Measurements from ENCODE around the gene HOXA4.

HOXA4 gene

DNA sequence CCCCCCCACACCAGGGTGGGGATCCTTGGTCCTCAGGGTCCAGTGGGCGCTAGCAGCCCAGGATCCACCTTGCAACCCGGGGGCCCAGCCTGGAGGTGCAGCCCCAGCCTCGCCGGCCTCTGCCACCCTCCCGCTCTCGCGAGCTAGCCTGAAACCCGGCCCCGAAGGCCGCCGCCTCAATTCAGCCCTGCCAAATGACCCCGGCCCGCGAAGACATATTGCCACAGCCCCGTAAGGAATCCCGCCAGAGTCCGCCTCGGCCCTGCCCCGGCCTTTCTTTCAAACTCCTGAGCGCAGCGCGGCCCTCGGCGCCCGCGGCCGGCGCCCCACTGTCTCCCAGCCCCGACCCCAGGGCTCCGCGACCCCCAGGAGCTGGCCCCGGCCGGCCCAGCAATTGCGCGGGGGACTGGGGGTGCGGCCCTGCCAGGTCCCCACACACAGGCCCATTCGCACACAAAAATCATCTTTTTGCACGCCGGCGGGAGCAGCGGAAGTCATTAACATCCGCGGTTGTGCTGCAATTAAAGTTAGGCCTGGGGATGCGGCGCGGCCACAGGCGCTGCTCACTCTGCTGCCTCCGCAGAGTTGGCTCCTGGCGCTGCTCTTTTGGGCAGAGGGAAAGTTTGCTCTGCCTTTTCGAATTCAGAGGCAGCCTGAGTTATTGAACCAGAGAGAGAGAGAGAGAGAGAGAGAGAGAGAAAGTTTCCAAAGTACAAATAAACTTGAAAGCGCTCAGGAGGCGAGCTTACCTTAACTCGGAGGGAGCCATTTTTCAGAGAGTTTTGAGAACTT is 9.0 kb upstream of the HOXA4 start:
- Mint-ChIP-seq H3K4me1 (ENCODE audit: low read depth) (peaks cover 15% of the 10 kb centered on the region), H3K4me3 (no peak overlapping the region), H3K27me3 (peaks cover 46% of the 10 kb centered on the region), H3K27ac (no peak overlapping the region), H3K36me3 (ENCODE audit: low read depth) (no peaks in the 10 kb centered on the region), H3K9me3 (no peaks in the 10 kb centered on the region)

DNA sequence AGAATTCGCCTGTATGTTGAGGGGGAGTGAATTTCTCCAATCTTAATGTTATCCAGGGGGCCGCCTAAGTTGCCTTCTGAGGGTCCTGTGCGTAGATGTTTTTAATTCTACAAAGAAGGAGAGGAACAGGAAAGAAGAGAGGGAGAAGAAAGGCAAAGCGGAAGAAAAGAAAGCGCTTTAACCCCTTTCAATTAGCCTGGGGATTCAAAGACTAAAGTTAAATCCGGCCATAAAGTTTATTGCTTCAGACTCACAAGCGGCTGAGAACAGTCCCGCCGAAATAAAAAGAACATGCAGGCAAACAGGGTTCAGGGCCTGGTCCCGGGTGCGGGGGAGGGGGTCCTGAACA is 8.4 kb upstream of the HOXA4 start:
- no peak overlapping the region for H3K27ac Mint-ChIP-seq
- H3K4me1 Mint-ChIP-seq (ENCODE audit: low read depth): peaks cover 21% of the 10 kb centered on the region
- no peak overlapping the region for H3K4me3 Mint-ChIP-seq
- H3K27me3 Mint-ChIP-seq: peaks cover 51% of the 10 kb centered on the region
- no peaks in the 10 kb centered on the region for H3K9me3 Mint-ChIP-seq
- H3K36me3 Mint-ChIP-seq (ENCODE audit: low read depth): no peaks in the 10 kb centered on the region

DNA sequence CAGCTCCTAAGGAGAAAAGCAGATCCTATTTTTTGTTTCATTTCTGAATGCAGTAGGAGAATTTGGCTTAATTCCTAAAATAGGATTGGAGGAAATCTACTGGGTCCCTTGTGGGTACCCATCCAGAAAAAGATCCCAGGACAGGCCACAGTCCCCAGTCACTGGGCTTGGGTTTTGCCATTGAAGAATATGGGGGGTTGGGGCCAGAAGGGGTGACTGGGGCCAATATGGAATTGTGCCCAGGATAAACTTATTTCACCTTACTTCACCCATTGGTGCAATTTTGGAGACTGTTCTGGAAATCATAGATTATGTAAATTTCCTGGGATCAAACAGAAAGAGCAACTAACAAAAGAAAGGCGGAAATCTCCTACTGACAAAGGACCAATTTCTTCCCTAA is 7.9 kb upstream of the HOXA4 start:
- H3K4me1 Mint-ChIP-seq (ENCODE audit: low read depth): peaks cover 24% of the 10 kb centered on the region
- H3K4me3 Mint-ChIP-seq: no peak overlapping the region
- H3K27ac Mint-ChIP-seq: no peak overlapping the region
- peaks cover 56% of the 10 kb centered on the region for H3K27me3 Mint-ChIP-seq
- no peaks in the 10 kb centered on the region for H3K9me3 Mint-ChIP-seq
- H3K36me3 Mint-ChIP-seq (ENCODE audit: low read depth): no peaks in the 10 kb centered on the region

DNA sequence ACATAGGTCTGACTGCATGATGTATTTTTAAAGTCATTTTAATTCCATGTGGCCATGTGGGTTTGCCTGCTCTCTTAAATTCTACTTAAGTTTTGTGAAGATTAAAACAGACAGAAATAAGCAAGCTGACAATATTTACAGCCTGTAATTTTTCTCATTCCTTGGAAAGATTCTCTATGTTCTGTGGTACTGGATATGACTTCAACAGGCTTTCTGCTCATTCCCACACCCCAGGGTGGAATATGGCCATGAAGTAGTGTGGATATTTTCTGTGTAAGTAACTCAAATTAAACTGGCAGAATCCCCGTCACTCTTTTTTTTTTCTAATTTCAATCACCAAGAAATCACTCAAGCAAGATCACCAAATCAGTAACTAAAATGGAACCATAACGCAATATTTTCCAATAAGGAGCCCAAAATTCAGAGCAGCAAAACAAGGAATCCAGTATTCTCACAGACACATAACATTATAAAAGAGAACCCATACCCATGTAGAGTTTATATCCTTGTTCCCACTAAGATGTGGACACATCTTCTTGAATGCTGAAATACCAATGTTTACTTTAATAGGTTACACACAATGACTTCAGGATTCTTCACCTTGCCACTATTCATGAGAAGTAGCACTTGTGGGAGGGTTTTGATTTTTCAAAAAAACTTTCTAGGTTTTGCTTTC is 7.2 kb upstream of the HOXA4 start:
- no peaks in the 10 kb centered on the region for H3K9me3 Mint-ChIP-seq
- peaks cover 24% of the 10 kb centered on the region for H3K4me1 Mint-ChIP-seq (ENCODE audit: low read depth)
- no peak overlapping the region for H3K27ac Mint-ChIP-seq
- no peak overlapping the region for H3K4me3 Mint-ChIP-seq
- peaks cover 62% of the 10 kb centered on the region for H3K27me3 Mint-ChIP-seq
- no peaks in the 10 kb centered on the region for H3K36me3 Mint-ChIP-seq (ENCODE audit: low read depth)

DNA sequence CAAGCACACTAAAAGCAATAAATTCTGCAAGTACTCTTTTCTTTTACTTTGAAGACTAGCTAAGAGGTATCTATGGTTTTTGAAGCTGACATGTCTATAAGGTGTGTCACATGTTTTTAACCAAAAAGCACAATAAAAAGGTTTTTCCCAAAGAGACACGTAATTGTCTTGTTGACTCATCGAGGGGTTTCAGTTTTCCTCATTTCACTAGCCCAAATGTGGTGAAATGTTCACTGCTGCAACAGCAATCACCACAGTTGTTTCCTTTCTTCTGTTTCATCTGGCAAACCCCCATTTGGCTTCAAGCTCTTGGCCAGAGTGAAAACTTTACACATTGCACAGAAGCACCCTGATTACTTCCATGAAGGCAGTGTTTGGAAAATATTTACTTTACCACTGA is 3.8 kb upstream of the HOXA4 start:
- H3K27me3 Mint-ChIP-seq: peaks cover 62% of the 10 kb centered on the region
- H3K4me3 Mint-ChIP-seq: no peak overlapping the region
- peaks cover 31% of the 10 kb centered on the region for H3K4me1 Mint-ChIP-seq (ENCODE audit: low read depth)
- H3K36me3 Mint-ChIP-seq (ENCODE audit: low read depth): no peaks in the 10 kb centered on the region
- no peaks in the 10 kb centered on the region for H3K9me3 Mint-ChIP-seq
- no peak overlapping the region for H3K27ac Mint-ChIP-seq

DNA sequence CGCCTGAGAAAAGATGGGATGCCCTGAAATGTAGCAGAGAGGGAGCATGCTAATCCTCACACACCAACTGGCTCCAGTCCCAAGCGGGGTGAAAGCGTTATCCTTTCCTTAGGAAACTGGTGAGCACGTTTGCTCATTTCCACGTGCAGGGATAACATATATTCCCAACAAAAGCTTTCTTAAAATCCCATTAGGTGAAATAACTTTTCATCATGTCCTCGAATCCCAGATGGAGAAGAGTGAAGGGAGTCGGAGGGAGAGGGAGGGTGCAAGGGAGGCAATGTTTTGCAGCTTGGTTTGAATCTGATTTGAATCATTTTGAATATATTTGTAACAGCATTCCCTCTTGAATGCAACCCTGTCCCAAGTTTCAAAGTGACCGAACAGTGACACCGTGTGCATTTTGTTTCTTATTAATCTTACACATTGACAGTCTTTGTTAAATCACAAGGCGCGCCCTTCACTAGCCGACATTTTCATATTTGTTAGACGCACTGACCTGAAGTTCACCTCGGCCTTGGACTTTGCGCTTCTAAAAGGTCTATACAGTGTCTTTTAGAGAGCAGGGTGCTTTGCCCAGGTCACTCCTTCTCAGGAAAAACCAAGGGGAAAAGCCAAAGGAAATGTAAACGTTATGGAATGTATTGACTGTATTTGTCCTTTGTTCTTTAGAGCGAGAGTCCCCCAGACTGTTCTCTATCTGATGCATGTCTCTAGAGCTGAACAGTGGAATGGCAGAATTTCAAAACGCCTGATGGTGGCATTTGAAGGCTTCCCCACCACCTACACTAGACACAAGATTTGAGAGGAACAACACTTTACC is 3.1 kb upstream of the HOXA4 start:
- Mint-ChIP-seq H3K4me1 (ENCODE audit: low read depth) (peaks cover 31% of the 10 kb centered on the region), H3K27ac (no peak overlapping the region), H3K4me3 (no peak overlapping the region), H3K9me3 (no peaks in the 10 kb centered on the region), H3K27me3 (peaks cover 64% of the 10 kb centered on the region), H3K36me3 (ENCODE audit: low read depth) (no peaks in the 10 kb centered on the region)

DNA sequence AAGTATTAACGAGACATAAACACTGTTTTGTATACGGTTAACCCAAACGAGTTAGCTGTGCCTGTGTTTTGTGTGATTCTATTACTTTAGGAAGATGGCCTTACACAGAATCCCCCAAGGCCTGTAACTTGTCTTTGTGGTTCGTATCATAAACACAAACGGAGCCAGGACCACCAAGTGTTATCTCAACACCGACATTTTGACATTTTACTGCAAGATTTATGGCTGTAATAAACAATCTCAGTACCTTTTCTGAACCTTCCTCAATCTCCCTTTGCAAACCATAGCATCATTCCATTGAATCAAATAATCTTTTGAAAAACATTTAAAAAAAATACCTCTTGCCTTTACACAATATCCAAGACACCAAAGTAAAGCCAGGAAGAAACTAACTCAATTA is 2.4 kb upstream of the HOXA4 start:
- H3K36me3 Mint-ChIP-seq (ENCODE audit: low read depth): no peaks in the 10 kb centered on the region
- H3K27ac Mint-ChIP-seq: no peak overlapping the region
- H3K27me3 Mint-ChIP-seq: peaks cover 61% of the 10 kb centered on the region
- no peaks in the 10 kb centered on the region for H3K9me3 Mint-ChIP-seq
- H3K4me3 Mint-ChIP-seq: no peak overlapping the region
- peaks cover 31% of the 10 kb centered on the region for H3K4me1 Mint-ChIP-seq (ENCODE audit: low read depth)

DNA sequence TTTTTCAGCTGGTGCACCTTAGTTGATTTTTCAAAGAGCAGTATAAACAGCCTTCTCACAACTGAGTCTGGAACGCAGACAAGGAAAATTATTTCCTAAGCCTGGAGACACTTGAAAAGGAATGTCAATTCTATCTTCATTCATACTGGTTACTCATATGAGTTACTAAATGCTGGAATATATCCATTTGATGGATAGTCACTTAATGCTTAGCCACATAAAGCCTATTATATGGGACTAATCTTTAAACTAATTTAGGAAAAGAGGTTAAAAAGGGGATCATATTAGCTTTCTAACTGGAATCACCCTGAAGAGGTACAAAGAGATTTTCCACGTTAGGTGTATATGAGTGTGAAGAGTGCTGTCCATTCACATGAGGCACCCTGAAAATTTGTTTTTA is 1.7 kb upstream of the HOXA4 start:
- no peak overlapping the region for H3K4me3 Mint-ChIP-seq
- H3K4me1 Mint-ChIP-seq (ENCODE audit: low read depth): peaks cover 31% of the 10 kb centered on the region
- no peaks in the 10 kb centered on the region for H3K9me3 Mint-ChIP-seq
- no peak overlapping the region for H3K27ac Mint-ChIP-seq
- H3K36me3 Mint-ChIP-seq (ENCODE audit: low read depth): no peaks in the 10 kb centered on the region
- H3K27me3 Mint-ChIP-seq: peaks cover 61% of the 10 kb centered on the region

DNA sequence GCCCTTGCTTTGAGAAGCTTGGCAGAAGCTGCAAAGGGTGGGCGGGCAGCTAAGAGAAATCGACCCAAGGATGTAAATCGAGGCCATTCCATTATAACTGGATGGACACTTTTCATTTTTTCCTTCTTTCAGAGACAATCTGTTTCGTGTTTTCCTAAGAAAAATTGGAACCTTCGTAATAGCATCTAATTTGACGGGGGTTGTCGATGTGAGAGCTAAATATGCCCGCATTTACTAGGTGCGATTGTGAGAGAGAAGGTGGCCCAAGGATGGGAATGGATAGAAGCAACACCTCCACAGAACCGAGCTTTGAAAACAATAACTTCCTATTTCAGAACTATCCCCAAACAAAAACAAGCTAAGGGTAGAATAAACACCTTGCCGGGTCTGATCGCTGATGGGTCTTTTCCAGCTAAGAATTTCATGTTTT is 848 bp upstream of the HOXA4 start:
- peaks cover 31% of the 10 kb centered on the region for H3K4me1 Mint-ChIP-seq (ENCODE audit: low read depth)
- H3K27me3 Mint-ChIP-seq: peaks cover 66% of the 10 kb centered on the region
- H3K4me3 Mint-ChIP-seq: peak overlapping the region; percentile 61
- H3K9me3 Mint-ChIP-seq: no peaks in the 10 kb centered on the region
- no peaks in the 10 kb centered on the region for H3K36me3 Mint-ChIP-seq (ENCODE audit: low read depth)
- no peak overlapping the region for H3K27ac Mint-ChIP-seq

DNA sequence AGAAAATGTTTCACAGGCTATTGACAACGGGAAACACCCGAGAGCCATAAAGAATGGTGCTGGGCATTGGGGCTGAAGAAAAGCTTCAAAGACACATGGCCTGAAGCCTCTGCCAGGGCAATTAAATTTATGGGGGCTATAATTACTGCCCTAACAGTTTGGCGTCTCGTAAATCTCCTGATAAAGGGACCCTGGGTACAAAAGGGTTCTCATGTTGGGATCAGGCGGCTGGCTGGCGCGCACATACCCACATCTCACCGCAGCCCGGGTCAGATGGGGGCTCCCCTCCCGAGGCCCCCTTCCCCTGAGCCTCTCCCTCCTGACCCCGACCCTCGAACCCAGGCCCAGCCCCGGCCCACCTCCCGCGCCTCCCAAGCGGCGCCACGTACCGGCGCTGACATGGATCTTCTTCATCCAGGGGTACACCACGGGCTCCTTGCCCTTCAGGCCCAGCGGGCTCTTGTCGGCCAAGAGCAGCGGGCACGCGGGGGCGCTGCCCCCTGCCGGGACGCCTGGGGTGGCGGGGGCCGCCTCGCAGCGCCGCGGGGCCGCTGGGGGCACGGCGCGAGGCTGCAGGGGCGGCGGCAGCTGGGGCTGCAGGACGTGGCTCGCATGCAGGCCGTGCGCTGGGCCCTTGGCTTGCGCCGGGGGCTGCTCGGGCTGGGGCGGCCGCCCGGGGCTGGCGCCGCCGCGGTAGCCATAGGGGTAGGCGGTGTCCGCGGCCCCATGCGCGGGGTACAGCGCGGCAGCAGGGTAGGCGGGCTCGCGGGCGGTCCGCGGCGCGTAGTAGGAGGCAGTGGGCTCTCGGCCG is 623 bp downstream of the HOXA4 start:
- H3K4me3 Mint-ChIP-seq: peak overlapping the region; percentile 18
- H3K27me3 Mint-ChIP-seq: peaks cover 63% of the 10 kb centered on the region
- no peaks in the 10 kb centered on the region for H3K9me3 Mint-ChIP-seq

DNA sequence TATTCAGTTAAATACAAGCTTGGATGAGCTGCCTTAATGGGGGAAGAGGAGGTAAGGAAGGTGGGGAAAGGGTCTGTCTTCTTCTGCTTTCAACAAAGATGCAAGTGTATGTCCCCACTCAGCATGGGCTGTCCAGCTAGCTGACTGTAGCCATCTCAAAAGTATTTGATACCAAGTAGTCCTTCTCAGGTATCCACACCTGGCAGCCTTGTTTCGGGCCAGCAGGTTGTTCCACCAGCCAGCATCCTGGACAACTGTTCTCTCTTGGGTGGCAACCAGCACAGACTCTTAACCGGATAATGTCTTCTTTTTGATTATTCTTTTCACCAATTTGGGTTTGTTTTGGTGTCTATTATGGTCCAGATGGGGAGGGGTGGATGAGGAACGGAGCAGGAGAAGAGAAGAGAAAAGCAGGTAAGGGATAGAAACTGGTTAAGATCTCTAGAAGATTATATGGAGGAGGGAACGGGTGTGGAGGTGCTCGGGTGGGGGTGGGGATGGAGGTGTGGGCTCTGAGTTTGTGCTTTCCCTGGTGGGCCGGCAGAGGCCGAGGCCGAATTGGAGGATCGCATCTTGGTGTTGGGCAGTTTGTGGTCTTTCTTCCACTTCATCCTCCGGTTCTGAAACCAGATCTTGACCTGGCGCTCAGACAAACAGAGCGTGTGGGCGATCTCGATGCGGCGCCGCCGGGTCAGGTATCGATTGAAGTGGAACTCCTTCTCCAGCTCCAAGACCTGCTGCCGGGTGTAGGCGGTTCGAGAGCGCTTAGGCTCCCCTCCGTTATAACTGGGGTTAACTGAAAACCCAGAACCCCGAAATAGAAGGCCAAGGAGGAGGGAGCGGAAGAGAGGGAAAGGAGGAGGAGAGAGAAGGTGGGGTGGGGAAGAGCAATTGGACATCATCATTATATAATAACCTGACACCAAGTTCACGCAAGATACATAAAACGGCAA is 1.5 kb downstream of the HOXA4 start:
- no peaks in the 10 kb centered on the region for H3K9me3 Mint-ChIP-seq
- H3K4me1 Mint-ChIP-seq (ENCODE audit: low read depth): peaks cover 11% of the 10 kb centered on the region
- H3K4me3 Mint-ChIP-seq: peak overlapping the region; percentile 18
- peaks cover 56% of the 10 kb centered on the region for H3K27me3 Mint-ChIP-seq
- no peak overlapping the region for H3K27ac Mint-ChIP-seq
- no peaks in the 10 kb centered on the region for H3K36me3 Mint-ChIP-seq (ENCODE audit: low read depth)

More for the DNA sequence above, 623 bp downstream of the HOXA4 start:
- Mint-ChIP-seq H3K36me3 (ENCODE audit: low read depth) (no peaks in the 10 kb centered on the region), H3K4me1 (ENCODE audit: low read depth) (peaks cover 20% of the 10 kb centered on the region), H3K27ac (no peak overlapping the region)

DNA sequence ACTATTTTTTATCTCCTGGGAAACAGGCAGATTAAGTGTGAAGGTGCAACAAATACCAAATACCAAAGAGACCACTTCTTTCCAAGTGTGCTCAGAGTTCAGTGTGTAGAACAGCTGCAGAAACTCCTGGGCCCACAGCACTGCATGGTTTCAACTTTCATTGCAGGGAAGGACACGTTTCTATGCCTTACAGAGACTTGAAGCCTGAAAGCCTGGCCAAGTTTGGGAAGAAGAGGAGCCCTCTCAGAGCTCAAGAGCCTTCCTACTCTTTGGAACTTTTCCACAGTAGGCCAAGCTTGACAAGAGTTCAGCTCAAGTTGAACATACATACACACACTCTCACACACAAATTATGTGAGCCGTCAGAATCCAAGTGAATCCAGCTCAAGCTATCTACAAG is 2.5 kb downstream of the HOXA4 start:
- Mint-ChIP-seq H3K9me3 (no peaks in the 10 kb centered on the region), H3K27ac (no peak overlapping the region), H3K27me3 (peaks cover 45% of the 10 kb centered on the region), H3K4me3 (no peak overlapping the region), H3K4me1 (ENCODE audit: low read depth) (peaks cover 7% of the 10 kb centered on the region), H3K36me3 (ENCODE audit: low read depth) (no peaks in the 10 kb centered on the region)

DNA sequence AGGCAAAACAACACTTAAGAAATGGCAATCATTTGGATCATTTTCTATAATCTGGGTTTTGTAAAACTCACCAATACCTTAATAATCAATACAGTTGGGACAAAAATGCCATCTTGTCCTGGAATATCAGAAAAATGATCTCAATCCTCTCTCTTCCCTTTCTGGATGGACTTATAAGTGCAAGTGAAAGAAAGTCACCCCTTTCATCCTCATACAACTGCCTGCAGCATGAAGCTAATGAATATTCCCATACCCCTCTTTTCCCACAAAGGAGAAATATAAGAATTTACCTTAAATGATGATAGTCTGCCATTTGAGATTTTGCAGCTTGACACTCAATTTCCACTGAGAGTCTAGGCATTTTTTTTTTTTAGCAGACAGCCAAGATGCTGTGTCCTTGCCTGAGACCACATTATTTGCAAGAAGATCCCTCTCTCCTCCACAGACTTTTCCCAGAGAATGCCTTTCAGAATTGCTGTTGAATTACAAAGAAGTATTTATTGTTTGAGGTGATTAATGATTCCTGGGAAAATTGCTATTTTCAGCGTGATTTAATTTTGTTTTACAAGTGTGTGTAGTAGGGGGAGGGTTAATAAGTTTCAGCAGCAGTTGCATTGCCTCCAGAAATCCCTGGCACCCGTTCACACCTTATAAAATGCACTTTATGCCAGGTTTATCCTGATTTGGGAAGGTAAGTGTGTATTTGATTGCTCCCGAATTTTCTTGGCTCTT is 3.8 kb downstream of the HOXA4 start:
- peaks cover 39% of the 10 kb centered on the region for H3K27me3 Mint-ChIP-seq
- no peaks in the 10 kb centered on the region for H3K36me3 Mint-ChIP-seq (ENCODE audit: low read depth)
- no peak overlapping the region for H3K27ac Mint-ChIP-seq
- no peak overlapping the region for H3K4me3 Mint-ChIP-seq
- H3K4me1 Mint-ChIP-seq (ENCODE audit: low read depth): peaks cover 7% of the 10 kb centered on the region
- H3K9me3 Mint-ChIP-seq: no peaks in the 10 kb centered on the region

Measured in stimulated activated naive CD8-positive, alpha-beta T cell treated with anti-CD3 and anti-CD28 coated beads, Interleukin-15, Interleukin-2, amounts not matched to agents 100 ng/mL and 50 ng/mL, for 24 hours (primary cell).